IgD-negative memory B cell (primary cell): ENCODE data around the gene WNK1. TPM values are rescaled to one million over a fixed set of nuclear protein-coding genes. Genes with fewer than 3 reads are reported as not detected.

Experiments used
- H3K27ac Mint-ChIP-seq, 3 donors: one replicate each; pipeline ENCODE4 v1.8.0; 2020 to 2022; ENCODE audit warnings: mild to moderate bottlenecking in 3 of 3, mixed read lengths in 3 of 3, moderate library complexity in 1 of 3
- H3K27me3 Mint-ChIP-seq: one replicate; pipeline ENCODE4 v1.8.0; 2021; ENCODE audit warnings: mixed read lengths
- H3K36me3 Mint-ChIP-seq: one replicate; pipeline ENCODE4 v1.8.0; 2020; ENCODE audit warnings: mild to moderate bottlenecking, mixed read lengths
- H3K4me1 Mint-ChIP-seq, 3 donors: one replicate each; pipeline ENCODE4 v1.8.0; 2020 to 2022; ENCODE audit warnings: mixed read lengths in 3 of 3, mild to moderate bottlenecking in 1 of 3
- H3K4me3 Mint-ChIP-seq, 4 donors: one replicate each; pipeline ENCODE4 v1.8.0; 2020 to 2022; ENCODE audit warnings: mild to moderate bottlenecking in 4 of 4, mixed read lengths in 4 of 4, moderate library complexity in 3 of 4
- H3K9me3 Mint-ChIP-seq, 3 donors: one replicate each; pipeline ENCODE4 v1.8.0; 2020 to 2021; ENCODE audit warnings: mixed read lengths in 3 of 3, mild to moderate bottlenecking in 1 of 3
- polyA plus RNA-seq: library from polyadenylated mRNA; unstranded; fragments of 300-500 nt; fragmentation: Illumina TruSeq; gene quantifications from one replicate; pipeline ENCODE4 v1.2.3, GENCODE V29; 2021

Gene WNK1
- polyA plus RNA-seq, 1 donor from 2014 or later: 47.0 TPM

- no peaks in the 10 kb centered on the region for H3K9me3 Mint-ChIP-seq
- no peaks in the 10 kb centered on the region for H3K27me3 Mint-ChIP-seq
- no peak overlapping the region for H3K4me3 Mint-ChIP-seq
- H3K4me1 Mint-ChIP-seq: peaks cover 0 to 4% (median 0%) of the 10 kb centered on the region in 3 donors
- peaks cover 3% of the 10 kb centered on the region for H3K36me3 Mint-ChIP-seq
- H3K27ac Mint-ChIP-seq: peak overlapping the region in 2 of 3 donors; percentile 1 to 71
Observed at GRCh38 chr12:906062-906585, 153.7 kb downstream of the WNK1 start.

GRCh38 chr12:907413-908185, 155.2 kb downstream of the WNK1 start:
- no peaks in the 10 kb centered on the region for H3K9me3 Mint-ChIP-seq
- peaks cover 0 to 4% (median 0%) of the 10 kb centered on the region in 3 donors for H3K4me1 Mint-ChIP-seq
- peak overlapping the region in 2 of 3 donors; percentile 35 to 76 for H3K27ac Mint-ChIP-seq
- no peak overlapping the region for H3K4me3 Mint-ChIP-seq
- H3K36me3 Mint-ChIP-seq: peaks cover 3% of the 10 kb centered on the region
- no peaks in the 10 kb centered on the region for H3K27me3 Mint-ChIP-seq

- H3K36me3 Mint-ChIP-seq: peaks cover 3% of the 10 kb centered on the region
- peak overlapping the region in 2 of 3 donors; percentile 0 to 74 for H3K27ac Mint-ChIP-seq
- no peaks in the 10 kb centered on the region for H3K27me3 Mint-ChIP-seq
- H3K9me3 Mint-ChIP-seq: no peaks in the 10 kb centered on the region
- H3K4me1 Mint-ChIP-seq: peaks cover 0 to 4% (median 0%) of the 10 kb centered on the region in 3 donors
- no peak overlapping the region for H3K4me3 Mint-ChIP-seq
Observed at GRCh38 chr12:909861-910260, 157.5 kb downstream of the WNK1 start.

- Mint-ChIP-seq H3K4me3 (no peak overlapping the region), H3K9me3 (no peaks in the 10 kb centered on the region), H3K27ac (peak overlapping the region in 1 of 3 donors; percentile 47), H3K27me3 (no peaks in the 10 kb centered on the region), H3K4me1 (peaks cover 0 to 9% (median 0%) of the 10 kb centered on the region in 3 donors), H3K36me3 (peaks cover 3% of the 10 kb centered on the region)
Observed at GRCh38 chr12:910416-910815, 158.0 kb downstream of the WNK1 start.

- H3K27me3 Mint-ChIP-seq: no peaks in the 10 kb centered on the region
- no peak overlapping the region for H3K27ac Mint-ChIP-seq
- H3K4me1 Mint-ChIP-seq: peaks cover 0 to 7% (median 2%) of the 10 kb centered on the region in 3 donors
- peak overlapping the region in 1 of 4 donors; percentile 16 for H3K4me3 Mint-ChIP-seq
- no peaks in the 10 kb centered on the region for H3K9me3 Mint-ChIP-seq
- H3K36me3 Mint-ChIP-seq: peaks cover 1% of the 10 kb centered on the region
Observed at GRCh38 chr12:911191-911826, 158.9 kb downstream of the WNK1 start.

GRCh38 chr12:912466-913235, 160.3 kb downstream of the WNK1 start:
- Mint-ChIP-seq H3K9me3 (no peaks in the 10 kb centered on the region), H3K27me3 (no peaks in the 10 kb centered on the region), H3K27ac (peak overlapping the region in 1 of 3 donors; percentile 68), H3K36me3 (peaks cover 1% of the 10 kb centered on the region), H3K4me3 (no peak overlapping the region), H3K4me1 (peaks cover 0 to 10% (median 5%) of the 10 kb centered on the region in 3 donors)

- Mint-ChIP-seq H3K27me3 (no peaks in the 10 kb centered on the region), H3K4me3 (peak overlapping the region in 1 of 4 donors; percentile 17), H3K27ac (peak overlapping the region; percentile 34 to 71 (median 68)), H3K4me1 (peaks cover 0 to 10% (median 7%) of the 10 kb centered on the region in 3 donors), H3K9me3 (no peaks in the 10 kb centered on the region), H3K36me3 (peaks cover 2% of the 10 kb centered on the region)
Observed at GRCh38 chr12:913919-914698, 161.7 kb downstream of the WNK1 start.

GRCh38 chr12:915090-915489, 162.7 kb downstream of the WNK1 start:
- Mint-ChIP-seq H3K9me3 (no peaks in the 10 kb centered on the region), H3K4me3 (no peak overlapping the region), H3K36me3 (peaks cover 2% of the 10 kb centered on the region), H3K4me1 (peaks cover 0 to 10% (median 7%) of the 10 kb centered on the region in 3 donors), H3K27ac (peak overlapping the region in 2 of 3 donors; percentile 61 to 71), H3K27me3 (no peaks in the 10 kb centered on the region)

GRCh38 chr12:916240-916639, 163.9 kb downstream of the WNK1 start:
- no peaks in the 10 kb centered on the region for H3K9me3 Mint-ChIP-seq
- H3K4me3 Mint-ChIP-seq: peak overlapping the region in 2 of 4 donors; percentile 13 to 17
- H3K4me1 Mint-ChIP-seq: peaks cover 0 to 10% (median 7%) of the 10 kb centered on the region in 3 donors
- peaks cover 2% of the 10 kb centered on the region for H3K36me3 Mint-ChIP-seq
- no peaks in the 10 kb centered on the region for H3K27me3 Mint-ChIP-seq
- peak overlapping the region in 2 of 3 donors; percentile 69 to 76 for H3K27ac Mint-ChIP-seq

- Mint-ChIP-seq H3K9me3 (no peaks in the 10 kb centered on the region), H3K4me1 (peaks cover 0 to 10% (median 7%) of the 10 kb centered on the region in 3 donors), H3K4me3 (peak overlapping the region in 2 of 4 donors; percentile 10 to 43), H3K36me3 (peaks cover 4% of the 10 kb centered on the region), H3K27ac (peak overlapping the region in 2 of 3 donors; percentile 61 to 76), H3K27me3 (no peaks in the 10 kb centered on the region)
Observed at GRCh38 chr12:916712-917445, 164.5 kb downstream of the WNK1 start.

- Mint-ChIP-seq H3K27me3 (no peaks in the 10 kb centered on the region), H3K4me1 (peaks cover 0 to 7% (median 3%) of the 10 kb centered on the region in 3 donors), H3K36me3 (peaks cover 10% of the 10 kb centered on the region), H3K27ac (peak overlapping the region in 1 of 3 donors; percentile 26), H3K9me3 (no peaks in the 10 kb centered on the region), H3K4me3 (no peak overlapping the region)
Observed at GRCh38 chr12:920676-921075, 168.3 kb downstream of the WNK1 start.

- Mint-ChIP-seq H3K9me3 (no peaks in the 10 kb centered on the region), H3K27me3 (no peaks in the 10 kb centered on the region), H3K4me3 (no peak overlapping the region), H3K36me3 (peaks cover 11% of the 10 kb centered on the region), H3K27ac (peak overlapping the region in 2 of 3 donors; percentile 16 to 34), H3K4me1 (peaks cover 0 to 2% (median 0%) of the 10 kb centered on the region in 3 donors)
Observed at GRCh38 chr12:922285-922684, 169.9 kb downstream of the WNK1 start.

GRCh38 chr12:926641-927040, 174.3 kb downstream of the WNK1 start:
- Mint-ChIP-seq H3K4me1 (no peaks in the 10 kb centered on the region), H3K9me3 (no peaks in the 10 kb centered on the region), H3K4me3 (no peak overlapping the region), H3K36me3 (peaks cover 8% of the 10 kb centered on the region), H3K27me3 (no peaks in the 10 kb centered on the region), H3K27ac (no peak overlapping the region)
